ENCODE results near the gene CSKMT. TPM values are rescaled to one million over a fixed set of nuclear protein-coding genes. Genes with fewer than 3 reads are reported as not detected.

CSKMT gene
- polyA plus RNA-seq, 1 donor (not counting 4 experiments of a cell fraction or from before 2014, with no cell fraction given), result 4.5 TPM

DNA sequence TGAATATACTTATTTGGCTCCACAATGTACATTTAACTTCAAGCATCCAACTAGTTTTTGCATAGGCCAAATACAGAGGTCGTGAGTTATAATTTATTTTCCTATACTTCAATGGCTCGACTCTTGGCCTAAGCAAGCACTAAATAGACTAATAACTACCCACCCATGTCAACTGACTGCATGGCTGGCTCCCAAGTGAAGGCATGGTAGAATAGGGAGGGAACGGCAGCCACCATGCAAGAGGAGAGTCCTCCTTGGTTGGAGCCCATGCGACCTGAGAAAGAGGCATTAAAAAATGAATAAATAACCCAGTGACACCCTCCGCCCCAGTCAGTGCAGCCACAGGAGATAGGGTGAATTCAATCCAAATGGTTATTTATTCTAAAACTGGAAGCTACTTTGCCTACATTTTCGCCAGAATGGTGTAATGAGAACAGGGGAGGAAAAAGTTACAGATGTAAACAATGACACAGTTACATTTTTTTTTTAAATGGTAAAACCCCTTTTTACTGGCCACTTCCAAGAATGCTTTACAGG, 47.2 kb downstream of the CSKMT start:
- Histone ChIP-seq H3K36me3 (ENCODE audit: control insufficient read depth in 2 of 2, extremely low read depth in 1 of 2, insufficient read depth in 2 of 2, low read length in 2 of 2) (peaks cover 21 to 31% of the 10 kb centered on the region in 2 experiments), H3K79me2 (ENCODE audit: control insufficient read depth, insufficient read depth, low read length) (peaks cover 17% of the 10 kb centered on the region), H3K4me1 (ENCODE audit: control insufficient read depth, extremely low read depth, insufficient read depth, low read length) (peaks cover 19% of the 10 kb centered on the region), H3K9me3 (ENCODE audit: control insufficient read depth, low read depth, low read length) (no peaks in the 10 kb centered on the region), H2AFZ (ENCODE audit: control insufficient read depth, low read length) (no peak overlapping the region), H3K27me3 (ENCODE audit: control insufficient read depth, extremely low read depth, insufficient read depth, low read length) (no peaks in the 10 kb centered on the region), H4K20me1 (ENCODE audit: control insufficient read depth, extremely low read depth, insufficient read depth, low read length) (no peaks in the 10 kb centered on the region), H3K4me3 (ENCODE audit: control insufficient read depth in 2 of 3, extremely low read depth in 1 of 3, insufficient read depth in 2 of 3, low read depth in 1 of 3, low read length in 3 of 3) (no peak overlapping the region), H3K9ac (ENCODE audit: control insufficient read depth, extremely low read depth, insufficient read depth, low read length) (no peak overlapping the region), H3K27ac (ENCODE audit: control insufficient read depth, insufficient read depth, low read length) (no peak overlapping the region), H3K9me1 (ENCODE audit: control insufficient read depth, extremely low read depth, insufficient read depth, low read length) (no peaks in the 10 kb centered on the region), H3K4me2 (ENCODE audit: control insufficient read depth, extremely low read depth, insufficient read depth, low read depth, low read length) (no peak overlapping the region)
- DNase-seq (ENCODE audit: low read depth, low spot score) (no peak), FAIRE-seq (no peak)
- dilution Hi-C loops (cut with MboI; ENCODE audit: extremely low pct_ligation_motif_present, low sequenced_read_pairs), result no loop called here
- TF ChIP-seq, protein P1, sequence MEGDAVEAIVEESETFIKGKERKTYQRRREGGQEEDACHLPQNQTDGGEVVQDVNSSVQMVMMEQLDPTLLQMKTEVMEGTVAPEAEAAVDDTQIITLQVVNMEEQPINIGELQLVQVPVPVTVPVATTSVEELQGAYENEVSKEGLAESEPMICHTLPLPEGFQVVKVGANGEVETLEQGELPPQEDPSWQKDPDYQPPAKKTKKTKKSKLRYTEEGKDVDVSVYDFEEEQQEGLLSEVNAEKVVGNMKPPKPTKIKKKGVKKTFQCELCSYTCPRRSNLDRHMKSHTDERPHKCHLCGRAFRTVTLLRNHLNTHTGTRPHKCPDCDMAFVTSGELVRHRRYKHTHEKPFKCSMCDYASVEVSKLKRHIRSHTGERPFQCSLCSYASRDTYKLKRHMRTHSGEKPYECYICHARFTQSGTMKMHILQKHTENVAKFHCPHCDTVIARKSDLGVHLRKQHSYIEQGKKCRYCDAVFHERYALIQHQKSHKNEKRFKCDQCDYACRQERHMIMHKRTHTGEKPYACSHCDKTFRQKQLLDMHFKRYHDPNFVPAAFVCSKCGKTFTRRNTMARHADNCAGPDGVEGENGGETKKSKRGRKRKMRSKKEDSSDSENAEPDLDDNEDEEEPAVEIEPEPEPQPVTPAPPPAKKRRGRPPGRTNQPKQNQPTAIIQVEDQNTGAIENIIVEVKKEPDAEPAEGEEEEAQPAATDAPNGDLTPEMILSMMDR (optimal IDR thresholded peaks at IDR 0.05 in 1 of 3, IDR thresholded peaks at IDR 0.05 in 1 of 3, conservative IDR thresholded peaks at IDR 0.05 in 1 of 3; ENCODE audit: extremely low read depth in 1 of 3, insufficient read depth in 2 of 3, low read length in 3 of 3), result no peak
- TF ChIP-seq EZH2 (IDR thresholded peaks at IDR 0.05; ENCODE audit: low read length), result no peak

DNA sequence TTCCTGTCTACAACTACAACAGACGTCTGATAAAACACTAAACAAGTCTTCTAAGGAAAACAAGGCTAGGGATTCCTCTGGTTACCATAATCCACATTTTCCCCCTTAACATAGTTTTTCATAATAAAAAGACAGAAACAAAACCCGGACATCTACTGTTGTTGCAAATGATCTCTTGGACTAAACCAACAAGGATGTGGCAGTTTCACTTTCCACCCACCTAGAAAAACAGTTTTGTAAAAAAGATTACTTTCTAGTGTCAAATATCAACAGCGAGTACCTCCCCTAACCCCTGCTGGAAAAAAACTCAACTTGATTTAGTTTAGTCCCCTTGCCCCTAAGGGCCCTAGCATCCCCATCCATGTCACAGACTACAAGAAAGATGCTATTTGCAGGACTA, 47.7 kb downstream of the CSKMT start:
- Histone ChIP-seq H3K9me3 (ENCODE audit: control insufficient read depth, low read depth, low read length) (no peaks in the 10 kb centered on the region), H3K27me3 (ENCODE audit: control insufficient read depth, extremely low read depth, insufficient read depth, low read length) (no peaks in the 10 kb centered on the region), H3K27ac (ENCODE audit: control insufficient read depth, insufficient read depth, low read length) (no peak overlapping the region), H3K36me3 (ENCODE audit: control insufficient read depth in 2 of 2, extremely low read depth in 1 of 2, insufficient read depth in 2 of 2, low read length in 2 of 2) (peaks cover 24 to 34% of the 10 kb centered on the region in 2 experiments), H3K9ac (ENCODE audit: control insufficient read depth, extremely low read depth, insufficient read depth, low read length) (no peak overlapping the region), H3K4me2 (ENCODE audit: control insufficient read depth, extremely low read depth, insufficient read depth, low read depth, low read length) (no peak overlapping the region), H3K79me2 (ENCODE audit: control insufficient read depth, insufficient read depth, low read length) (peaks cover 19% of the 10 kb centered on the region), H2AFZ (ENCODE audit: control insufficient read depth, low read length) (no peak overlapping the region), H4K20me1 (ENCODE audit: control insufficient read depth, extremely low read depth, insufficient read depth, low read length) (no peaks in the 10 kb centered on the region), H3K4me3 (ENCODE audit: control insufficient read depth in 2 of 3, extremely low read depth in 1 of 3, insufficient read depth in 2 of 3, low read depth in 1 of 3, low read length in 3 of 3) (no peak overlapping the region), H3K4me1 (ENCODE audit: control insufficient read depth, extremely low read depth, insufficient read depth, low read length) (peaks cover 19% of the 10 kb centered on the region), H3K9me1 (ENCODE audit: control insufficient read depth, extremely low read depth, insufficient read depth, low read length) (no peaks in the 10 kb centered on the region)
- dilution Hi-C loops (cut with MboI; ENCODE audit: extremely low pct_ligation_motif_present, low sequenced_read_pairs), result no loop called here
- no peak for DNase-seq (ENCODE audit: low read depth, low spot score)
- TF ChIP-seq, protein P1 (optimal IDR thresholded peaks at IDR 0.05 in 1 of 3, IDR thresholded peaks at IDR 0.05 in 1 of 3, conservative IDR thresholded peaks at IDR 0.05 in 1 of 3; ENCODE audit: extremely low read depth in 1 of 3, insufficient read depth in 2 of 3, low read length in 3 of 3), result no peak
- TF ChIP-seq EZH2 (IDR thresholded peaks at IDR 0.05; ENCODE audit: low read length), result no peak
- no peak for FAIRE-seq

Measured in keratinocyte (primary cell).